Activated CD4-positive, alpha-beta T cell treated with anti-CD3 and anti-CD28 coated beads, Interleukin-2, Interleukin-6, amounts not matched to agents 100 ng/mL and 50 ng/mL, durations not matched to agents 16 hours and 8 hours (primary cell): ENCODE measurements around the gene SPTBN4.
"Not testable (repeated sequence)": the region's sequence is repeated elsewhere in the genome, so short reads cannot be mapped to it uniquely, and the experiment has no call there.

Experiments used
- DNase-seq: peaks from one replicate; pipeline ENCODE4 v3.0.0-alpha.2; 2020

SPTBN4 gene

GRCh38 chr19:40510526-40511115, 43.8 kb downstream of the SPTBN4 start:
- no peak for DNase-seq

DNA sequence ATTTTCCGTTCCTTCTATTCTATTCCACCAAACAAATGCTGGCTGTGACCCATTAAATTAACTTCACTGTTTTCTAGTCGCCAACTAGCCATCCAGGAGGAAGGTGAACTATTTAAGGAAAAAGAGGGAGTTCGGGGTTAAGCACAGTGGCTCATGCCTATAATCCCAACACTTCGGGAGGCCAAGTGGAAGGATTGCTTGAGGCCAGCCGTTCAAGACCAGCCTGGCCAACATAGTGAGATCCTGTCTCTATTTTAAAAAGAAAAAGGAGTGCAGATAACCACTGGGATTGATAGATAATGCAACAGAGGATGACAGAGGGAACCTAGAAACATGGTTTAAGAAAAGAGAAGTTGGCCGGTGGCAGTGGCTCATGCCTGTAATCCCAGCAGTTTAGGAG, 44.7 kb downstream of the SPTBN4 start:
- DNase-seq: no peak

GRCh38 chr19:40512110-40512472, 45.3 kb downstream of the SPTBN4 start:
- no peak for DNase-seq

DNA sequence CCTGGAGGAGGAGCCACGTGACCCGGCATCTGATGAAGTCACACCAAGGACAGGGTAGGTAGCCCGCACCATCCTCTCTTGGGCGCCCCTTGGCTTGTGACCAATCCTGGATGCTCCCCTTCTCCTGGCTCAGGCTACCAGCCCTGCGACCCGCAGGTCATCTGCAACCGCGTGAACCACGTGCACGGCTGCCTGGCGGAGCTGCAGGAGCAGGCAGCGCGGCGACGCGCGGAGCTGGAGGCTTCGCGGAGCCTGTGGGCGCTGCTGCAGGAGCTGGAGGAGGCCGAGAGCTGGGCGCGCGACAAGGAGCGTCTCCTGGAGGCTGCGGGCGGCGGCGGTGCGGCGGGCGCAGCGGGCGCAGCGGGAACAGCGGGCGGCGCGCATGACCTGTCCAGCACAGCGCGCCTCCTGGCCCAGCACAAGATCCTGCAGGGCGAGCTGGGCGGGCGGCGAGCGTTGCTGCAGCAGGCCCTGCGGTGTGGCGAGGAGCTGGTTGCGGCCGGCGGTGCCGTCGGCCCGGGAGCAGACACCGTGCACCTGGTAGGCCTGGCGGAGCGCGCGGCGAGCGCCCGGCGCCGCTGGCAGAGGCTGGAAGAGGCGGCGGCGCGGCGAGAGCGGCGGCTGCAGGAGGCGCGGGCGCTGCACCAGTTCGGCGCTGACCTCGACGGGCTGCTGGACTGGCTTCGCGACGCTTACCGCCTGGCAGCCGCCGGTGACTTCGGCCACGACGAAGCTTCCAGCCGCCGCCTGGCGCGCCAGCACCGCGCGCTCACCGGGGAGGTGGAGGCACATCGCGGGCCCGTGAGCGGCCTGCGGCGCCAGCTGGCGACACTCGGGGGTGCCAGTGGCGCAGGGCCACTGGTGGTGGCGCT, 45.9 kb downstream of the SPTBN4 start:
- no peak for DNase-seq

GRCh38 chr19:40513345-40513678, 46.5 kb downstream of the SPTBN4 start:
- DNase-seq: no peak

GRCh38 chr19:40513741-40514315, 47.0 kb downstream of the SPTBN4 start:
- DNase-seq: no peak

DNA sequence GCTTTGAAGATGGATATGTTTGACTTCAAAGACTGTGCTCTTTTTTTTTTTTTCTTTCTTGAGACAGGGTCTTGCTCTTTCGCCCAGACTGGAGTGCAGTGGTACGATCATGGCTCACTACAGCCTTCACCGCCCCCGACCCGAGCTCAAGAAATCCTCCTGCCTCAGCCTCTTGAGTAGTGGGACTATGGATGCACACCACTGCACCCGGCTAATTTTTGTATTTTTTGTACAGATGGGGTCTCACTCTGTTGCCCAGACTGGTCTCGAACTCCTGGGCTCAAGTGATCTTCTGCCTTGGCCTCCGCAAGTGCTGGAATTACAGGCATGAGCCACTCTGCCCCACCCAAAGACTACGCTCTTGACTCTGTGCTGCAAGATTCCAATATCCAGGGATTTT, 50.4 kb downstream of the SPTBN4 start:
- no peak for DNase-seq

DNA sequence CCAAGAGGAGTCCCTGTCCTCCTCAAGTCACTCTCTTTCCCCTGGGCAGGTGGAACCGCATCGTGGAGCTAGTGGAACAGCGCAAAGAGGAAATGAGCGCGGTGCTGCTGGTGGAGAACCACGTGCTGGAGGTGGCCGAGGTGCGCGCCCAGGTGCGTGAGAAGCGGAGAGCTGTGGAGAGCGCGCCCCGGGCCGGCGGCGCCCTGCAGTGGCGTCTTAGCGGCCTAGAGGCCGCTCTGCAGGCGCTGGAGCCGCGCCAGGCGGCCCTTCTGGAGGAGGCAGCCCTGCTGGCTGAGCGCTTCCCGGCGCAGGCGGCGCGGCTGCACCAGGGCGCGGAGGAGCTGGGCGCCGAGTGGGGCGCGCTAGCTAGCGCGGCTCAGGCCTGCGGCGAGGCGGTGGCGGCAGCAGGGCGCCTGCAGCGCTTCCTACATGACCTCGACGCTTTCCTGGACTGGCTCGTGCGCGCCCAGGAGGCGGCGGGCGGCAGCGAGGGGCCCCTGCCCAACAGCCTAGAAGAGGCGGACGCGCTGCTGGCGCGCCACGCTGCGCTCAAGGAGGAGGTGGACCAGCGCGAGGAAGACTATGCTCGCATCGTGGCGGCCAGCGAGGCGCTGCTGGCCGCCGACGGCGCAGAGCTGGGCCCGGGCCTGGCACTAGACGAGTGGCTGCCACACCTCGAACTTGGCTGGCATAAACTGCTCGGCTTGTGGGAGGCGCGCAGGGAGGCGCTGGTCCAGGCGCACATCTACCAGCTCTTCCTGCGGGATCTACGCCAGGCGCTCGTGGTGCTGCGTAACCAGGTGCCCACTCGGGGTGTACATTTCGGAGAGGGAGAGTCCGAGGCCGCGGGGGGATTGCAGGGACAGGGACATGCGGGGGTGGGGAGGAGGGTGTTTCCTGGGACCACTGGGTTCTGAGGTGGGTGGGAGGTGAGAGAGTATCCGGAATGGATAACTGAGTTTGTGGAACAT, 52.8 kb downstream of the SPTBN4 start:
- DNase-seq: peak; percentile 39

GRCh38 chr19:40521276-40521675, 54.5 kb downstream of the SPTBN4 start:
- DNase-seq: no peak

DNA sequence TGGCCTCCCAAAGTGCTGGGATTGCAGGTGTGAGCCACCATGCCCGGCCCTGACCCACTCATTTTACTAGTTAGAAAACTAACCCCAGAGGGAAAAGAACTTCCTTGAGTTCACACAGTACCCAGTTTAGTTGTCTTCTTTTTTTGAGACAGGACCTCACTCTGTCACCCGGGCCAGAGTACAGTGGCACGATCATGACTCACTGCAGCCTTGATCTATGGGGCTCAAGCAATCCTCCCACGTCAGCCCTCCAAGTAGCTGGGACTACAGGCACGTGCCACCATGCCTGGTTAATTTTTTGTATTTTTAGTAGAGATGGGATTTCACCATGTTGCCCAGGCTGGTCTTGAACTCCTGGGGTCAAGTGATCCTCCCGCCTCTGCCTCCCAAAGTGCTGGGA, 55.1 kb downstream of the SPTBN4 start:
- DNase-seq: not testable (repeated sequence)

DNA sequence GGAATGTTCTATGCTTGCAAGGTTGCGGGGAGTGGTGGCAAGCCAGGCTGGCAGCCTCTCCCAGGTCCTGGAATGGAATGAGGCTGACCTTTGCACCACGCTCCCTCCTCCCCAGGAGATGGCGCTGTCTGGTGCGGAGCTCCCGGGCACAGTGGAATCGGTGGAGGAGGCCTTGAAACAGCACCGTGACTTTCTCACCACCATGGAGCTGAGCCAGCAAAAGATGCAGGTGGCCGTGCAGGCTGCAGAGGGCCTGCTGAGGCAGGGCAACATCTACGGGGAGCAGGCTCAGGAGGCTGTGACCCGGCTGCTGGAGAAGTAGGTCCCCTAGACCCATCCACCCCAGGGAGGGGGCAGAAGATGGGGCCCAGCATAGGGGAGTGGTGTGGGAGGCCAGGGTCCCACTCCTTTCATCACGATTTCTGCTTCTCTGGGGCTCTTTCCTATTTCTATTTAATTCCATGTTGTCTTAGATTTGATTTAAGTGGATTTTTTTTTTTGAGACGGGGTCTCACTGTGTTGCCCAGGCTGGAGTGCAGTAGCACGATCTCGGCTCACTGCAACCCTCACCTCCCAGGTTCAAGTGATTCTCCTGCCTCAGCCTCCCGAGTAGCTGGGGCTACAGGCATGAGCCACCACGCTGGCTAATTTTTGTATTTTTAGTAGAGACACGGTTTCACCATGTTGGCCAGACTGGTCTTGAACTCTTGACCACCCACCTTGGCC, 56.7 kb downstream of the SPTBN4 start:
- peak; percentile 73 for DNase-seq

- DNase-seq: no peak
Observed at GRCh38 chr19:40524133-40524549, 57.3 kb downstream of the SPTBN4 start.

- DNase-seq: no peak
Observed at GRCh38 chr19:40524655-40525054, 57.9 kb downstream of the SPTBN4 start.

DNA sequence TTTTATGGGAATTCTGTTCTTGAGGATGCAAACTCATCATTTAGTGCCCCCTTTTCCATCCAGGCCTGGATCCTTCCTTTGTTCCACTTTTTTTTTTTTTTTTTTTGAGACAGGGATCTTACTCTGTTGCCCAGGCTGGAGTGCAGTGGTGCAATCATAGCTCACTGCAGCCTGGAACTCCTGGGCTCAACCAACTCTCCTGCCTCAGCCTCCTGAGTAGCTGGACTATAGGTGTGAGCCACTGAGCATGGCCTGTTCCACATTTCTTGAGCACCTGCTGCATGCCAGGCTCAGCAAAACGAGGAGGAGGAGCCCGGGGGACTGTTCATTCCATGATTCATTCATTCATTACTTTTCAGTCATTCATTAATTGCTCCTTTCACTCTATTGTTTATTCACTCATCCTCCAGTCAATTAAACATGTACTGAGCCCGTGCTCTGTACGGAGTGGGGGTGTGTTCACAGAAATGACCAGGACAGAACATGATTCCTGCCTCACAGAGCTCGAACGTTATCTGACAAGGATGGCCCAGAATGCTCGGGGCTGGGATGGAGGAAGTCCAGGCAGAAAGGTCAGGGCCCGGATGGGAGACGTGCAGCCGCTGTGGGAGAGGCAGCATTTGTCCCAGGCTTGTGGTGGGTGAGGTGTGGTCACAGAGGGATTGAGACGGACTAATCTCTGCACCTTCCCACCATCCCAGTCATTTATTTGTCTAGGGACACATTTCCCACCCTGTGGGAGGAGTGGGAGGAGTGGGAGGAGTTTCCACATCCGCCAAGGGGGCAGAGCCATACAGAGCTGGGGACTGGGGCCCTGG, 58.6 kb downstream of the SPTBN4 start:
- DNase-seq: no peak

GRCh38 chr19:40528078-40528477, 61.3 kb downstream of the SPTBN4 start:
- DNase-seq: no peak

DNA sequence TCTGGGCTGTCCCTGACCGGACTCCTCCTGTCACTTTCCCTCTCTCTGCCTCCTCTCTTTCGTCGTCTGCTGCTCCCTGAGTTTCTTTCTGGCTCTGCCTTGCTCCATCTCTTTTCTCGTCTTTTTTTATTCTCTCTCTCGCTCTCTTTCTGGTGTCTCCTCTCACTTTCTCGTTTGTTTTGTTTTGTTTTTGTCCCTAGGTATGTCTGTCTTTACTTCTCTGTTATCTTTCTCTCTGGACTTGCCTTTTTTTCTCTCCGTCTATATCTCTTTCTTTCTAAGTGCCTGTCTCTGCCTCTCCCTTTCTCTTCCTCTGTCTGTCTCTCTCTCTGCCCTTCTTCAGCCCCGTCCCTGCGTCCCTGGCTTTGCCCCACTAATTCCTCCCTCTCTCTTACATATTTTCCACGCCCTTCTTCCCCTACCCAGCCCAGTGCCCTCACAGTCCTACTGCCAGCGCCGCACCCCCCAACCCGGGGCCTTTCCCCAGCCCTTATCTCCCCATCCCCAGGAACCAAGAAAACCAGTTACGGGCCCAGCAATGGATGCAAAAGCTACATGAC, 61.8 kb downstream of the SPTBN4 start:
- no peak for DNase-seq

DNA sequence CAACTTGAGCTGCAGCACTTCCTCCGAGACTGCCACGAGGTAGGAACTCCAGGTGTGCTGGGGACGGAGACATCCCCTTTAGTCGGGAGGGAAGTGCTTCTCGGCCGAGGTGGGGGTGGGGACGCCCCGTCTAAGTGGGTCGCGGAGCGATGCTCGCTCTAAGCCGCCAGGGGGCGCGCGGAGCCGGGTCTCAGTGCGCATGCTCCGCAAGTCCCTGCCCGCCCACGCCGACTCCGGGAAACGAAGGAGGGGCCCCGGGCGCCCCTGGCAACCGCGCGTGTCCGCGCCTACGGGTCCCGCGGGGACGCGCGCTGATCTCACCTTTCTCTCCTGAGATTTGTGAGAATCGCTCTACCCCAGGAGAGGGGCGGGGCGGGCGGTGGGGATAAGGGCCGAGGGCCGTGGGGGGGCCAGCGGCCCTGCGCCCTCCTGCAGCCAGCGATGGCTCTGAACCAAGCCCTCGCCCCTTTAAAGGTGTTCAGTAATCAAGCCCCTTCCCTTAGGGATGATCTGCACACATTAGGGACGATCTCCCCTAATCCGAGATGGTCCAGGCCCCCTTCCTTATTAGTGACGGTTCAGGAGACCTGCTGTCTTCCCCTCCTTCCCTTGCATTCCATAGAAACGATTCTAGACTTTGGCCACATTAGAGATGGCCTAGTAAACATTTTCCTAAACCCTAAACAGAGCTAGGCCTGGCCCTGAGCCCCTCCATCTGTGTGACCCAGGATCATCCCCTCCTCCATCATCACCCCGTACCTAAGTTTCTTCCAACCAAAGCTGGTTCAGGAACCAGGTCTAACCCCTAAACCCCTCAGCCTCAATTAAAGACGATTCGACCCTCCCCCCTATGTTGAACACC, 62.5 kb downstream of the SPTBN4 start:
- peak; percentile 91 for DNase-seq

GRCh38 chr19:40530091-40530901, 63.5 kb downstream of the SPTBN4 start:
- DNase-seq: no peak

- no peak for DNase-seq
Observed at GRCh38 chr19:40533508-40533907, 66.7 kb downstream of the SPTBN4 start.
